GM18951 (cell line): ENCODE measurements around the gene CELA2B.
A peak's percentile ranks its signal among the peaks of the same experiment; 100 is the strongest.

Source experiments
- POLR2A ChIP-seq: IDR thresholded peaks from 4 replicates; pipeline ENCODE4 v1.6.1; 2011; ENCODE audit warnings: mild to moderate bottlenecking; ENCODE audit not compliant: insufficient read length, insufficient read depth; ENCODE audit errors: extremely low read depth
- in situ Hi-C: fragments of 300-500 bp; cut with MboI; formaldehyde crosslinking; loops from one replicate; pipeline ENCODE4 v1.12.0; 2022; ENCODE audit warnings: low sequenced_read_pairs, mixed read lengths, inconsistent platforms; ENCODE audit not compliant: unreplicated experiment

The CELA2B gene

GRCh38 chr1:15526021-15526489, 50.2 kb downstream of the CELA2B start:
- no peak for TF ChIP-seq POLR2A
- in situ Hi-C loops, result no loop called here

GRCh38 chr1:15526490-15527339, 50.8 kb downstream of the CELA2B start, which contains the start of gene DNAJC16:
TSS of gene DNAJC16 (plus strand) at chr1:15526848. CDS start at chr1:15529106, 2,258 bp downstream.
- peak; percentile 72 for TF ChIP-seq POLR2A
- in situ Hi-C loops, result no loop called here

- TF ChIP-seq POLR2A, result no peak
- in situ Hi-C loops, result no loop called here
Observed at GRCh38 chr1:15531003-15531402, 55.1 kb downstream of the CELA2B start.

- in situ Hi-C loops, result no loop called here
Observed at GRCh38 chr1:15531682-15532081, 55.8 kb downstream of the CELA2B start.

GRCh38 chr1:15538771-15539170, 62.9 kb downstream of the CELA2B start:
- TF ChIP-seq POLR2A, result no peak
- in situ Hi-C loops, result no loop called here

More at GRCh38 chr1:15531682-15532081, 55.8 kb downstream of the CELA2B start:
- TF ChIP-seq POLR2A, result no peak

GRCh38 chr1:15540186-15540585, 64.3 kb downstream of the CELA2B start:
- in situ Hi-C loops, result no loop called here
- TF ChIP-seq POLR2A, result no peak
